ENCODE results near the gene NT5DC4. TPM values are rescaled to one million over a fixed set of nuclear protein-coding genes. Genes with fewer than 3 reads are reported as not detected.

The NT5DC4 gene
- total RNA-seq, 1 experiment from 2014 or later: not detected

GRCh38 chr2:112784199-112785189 lies 63.7 kb downstream of the NT5DC4 start, which contains the start of gene IL1A:
TSS of gene IL1A (minus strand) at chr2:112784493. CDS start at chr2:112783770, 723 bp downstream.
- peak; percentile 79 for DNase-seq (ENCODE audit: low spot score)

- peak; percentile 23 for DNase-seq (ENCODE audit: low spot score)
These were observed 66.5 kb downstream of the NT5DC4 start for GRCh38 chr2:112787294-112787693.

DNA sequence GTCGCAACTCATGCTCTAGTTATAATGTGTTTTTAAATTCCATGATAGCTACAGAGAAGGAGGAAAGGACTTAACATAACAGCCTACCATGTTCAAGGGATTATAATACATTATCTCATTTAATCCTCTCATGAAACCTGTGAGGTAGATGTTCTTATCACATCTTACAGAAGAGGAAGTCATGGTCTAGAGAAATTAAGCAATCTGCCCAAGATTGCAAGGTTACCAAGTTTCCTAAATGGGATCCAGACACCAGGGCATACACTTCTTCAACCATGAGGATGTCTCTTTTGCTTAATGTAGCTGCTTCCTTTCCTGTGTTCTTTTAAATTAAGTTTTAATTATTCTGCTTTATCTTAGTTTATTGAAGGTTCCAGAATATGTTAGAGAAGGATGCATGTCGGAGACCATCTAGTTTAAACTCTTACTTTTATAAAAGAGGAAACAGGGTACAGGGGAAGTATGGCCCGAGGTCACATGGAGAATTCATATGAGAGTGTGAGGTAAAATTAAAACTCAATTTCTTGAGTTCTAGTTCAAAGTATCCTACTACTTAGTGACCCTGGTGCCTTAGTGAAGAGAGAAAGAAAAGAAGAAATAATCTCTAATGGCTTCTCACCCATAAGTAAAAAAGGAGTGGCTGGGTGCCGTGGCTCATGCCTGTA lies 67.0 kb downstream of the NT5DC4 start:
- no peak for DNase-seq (ENCODE audit: low spot score)

- DNase-seq (ENCODE audit: low spot score): no peak
These were observed 67.8 kb downstream of the NT5DC4 start for GRCh38 chr2:112788653-112789052.

Other genes starting within 250 kb of the NT5DC4 start
- gene TTL, start 238.9 kb upstream of the NT5DC4 start, total RNA-seq (2014; rRNA removed; shearing (Covaris generic)): 62.1 and 75.3 TPM in 2 replicates
- 20.0 and 23.3 TPM in 2 replicates for gene POLR1B, start 178.6 kb upstream of the NT5DC4 start, total RNA-seq (2014; rRNA removed; shearing (Covaris generic))
- 19.9 and 23.5 TPM in 2 replicates for gene CHCHD5, start 136.4 kb upstream of the NT5DC4 start, total RNA-seq (2014; rRNA removed; shearing (Covaris generic))
- 112 and 159 TPM in 2 replicates for gene SLC20A1, start 75.1 kb upstream of the NT5DC4 start, total RNA-seq (2014; rRNA removed; shearing (Covaris generic))
- 18.0 and 21.0 TPM in 2 replicates for gene CKAP2L, start 43.6 kb downstream of the NT5DC4 start, total RNA-seq (2014; rRNA removed; shearing (Covaris generic))
- gene IL1A, start 63.5 kb downstream of the NT5DC4 start, total RNA-seq (2014; rRNA removed; shearing (Covaris generic)): 0.05 TPM in 1 of 2 replicates, not detected in the other
- 0.19 TPM in 1 of 2 replicates, not detected in the other for gene IL1B, start 115.8 kb downstream of the NT5DC4 start, total RNA-seq (2014; rRNA removed; shearing (Covaris generic))
- not detected in 2 replicates for gene IL37, start 190.1 kb downstream of the NT5DC4 start, total RNA-seq (2014; rRNA removed; shearing (Covaris generic))